HEK293 (cell line): ENCODE results near the gene CNPY4.
A peak's percentile ranks its signal among the peaks of the same experiment; 100 is the strongest.

ENCODE experiments used
- ELK4 ChIP-seq: IDR thresholded peaks from 2 replicates; pipeline ENCODE4 v1.6.1; 2011; ENCODE audit warnings: mild to moderate bottlenecking, low read depth, low read length, borderline replicate concordance
- GLIS2 ChIP-seq: fragments of 450-650 bp; formaldehyde crosslinking; IDR thresholded peaks from 2 replicates; pipeline ENCODE4 v1.5.1; 2016; ENCODE audit warnings: missing biosample characterization, missing genetic modification characterization
- KLF7 ChIP-seq: fragments of 450-650 bp; formaldehyde crosslinking; IDR thresholded peaks from 2 replicates; pipeline ENCODE4 v1.5.1; 2016; ENCODE audit warnings: missing biosample characterization, missing genetic modification characterization, borderline replicate concordance
- KLF8 ChIP-seq: fragments of 450-650 bp; formaldehyde crosslinking; IDR thresholded peaks from 2 replicates; pipeline ENCODE4 v1.5.1; 2016; ENCODE audit warnings: missing biosample characterization, missing genetic modification characterization
- MYNN ChIP-seq: fragments of 450-650 bp; formaldehyde crosslinking; IDR thresholded peaks from 2 replicates; pipeline ENCODE4 v1.5.1; 2016; ENCODE audit warnings: missing biosample characterization, missing genetic modification characterization, borderline replicate concordance
- OSR2 ChIP-seq: fragments of 450-650 bp; formaldehyde crosslinking; IDR thresholded peaks from 2 replicates; pipeline ENCODE4 v1.5.1; 2016; ENCODE audit warnings: missing biosample characterization, missing genetic modification characterization
- OVOL3 ChIP-seq: fragments of 450-650 bp; formaldehyde crosslinking; IDR thresholded peaks from 2 replicates; pipeline ENCODE4 v1.5.1; 2016; ENCODE audit warnings: missing biosample characterization, missing genetic modification characterization
- TCF7L2 ChIP-seq: IDR thresholded peaks from 2 replicates; pipeline ENCODE4 v1.6.1; 2011; ENCODE audit warnings: low read depth, mild to moderate bottlenecking, inconsistent platforms, low read length, moderate library complexity, borderline replicate concordance
- YY2 ChIP-seq: fragments of 450-650 bp; formaldehyde crosslinking; IDR thresholded peaks from 2 replicates; pipeline ENCODE4 v1.5.1; 2016; ENCODE audit warnings: missing biosample characterization, missing genetic modification characterization
- ZBTB17 ChIP-seq: fragments of 450-650 bp; formaldehyde crosslinking; IDR thresholded peaks from 2 replicates; pipeline ENCODE4 v1.5.1; 2016; ENCODE audit warnings: missing biosample characterization, missing genetic modification characterization
- ZBTB20 ChIP-seq: fragments of 450-650 bp; formaldehyde crosslinking; IDR thresholded peaks from 2 replicates; pipeline ENCODE4 v1.5.1; 2016; ENCODE audit warnings: missing biosample characterization, missing genetic modification characterization
- ZBTB21 ChIP-seq: fragments of 450-650 bp; formaldehyde crosslinking; IDR thresholded peaks from 2 replicates; pipeline ENCODE4 v1.5.1; 2017; ENCODE audit warnings: missing biosample characterization, missing genetic modification characterization
- ZBTB7A ChIP-seq: fragments of 450-650 bp; formaldehyde crosslinking; IDR thresholded peaks from 2 replicates; pipeline ENCODE4 v1.5.1; 2016; ENCODE audit warnings: low read depth, missing biosample characterization, missing genetic modification characterization
- ZIC2 ChIP-seq: fragments of 450-650 bp; formaldehyde crosslinking; IDR thresholded peaks from 2 replicates; pipeline ENCODE4 v1.5.1; 2016; ENCODE audit warnings: missing biosample characterization, missing genetic modification characterization
- ZNF2 ChIP-seq: fragments of 450-650 bp; formaldehyde crosslinking; IDR thresholded peaks from 2 replicates; pipeline ENCODE4 v1.5.1; 2016; ENCODE audit warnings: missing biosample characterization, missing genetic modification characterization
- ZNF404 ChIP-seq: fragments of 450-650 bp; formaldehyde crosslinking; IDR thresholded peaks from 2 replicates; pipeline ENCODE4 v1.5.1; 2017; ENCODE audit warnings: missing biosample characterization, missing genetic modification characterization
- ZNF514 ChIP-seq: fragments of 450-650 bp; formaldehyde crosslinking; IDR thresholded peaks from 2 replicates; pipeline ENCODE4 v1.5.1; 2016; ENCODE audit warnings: missing biosample characterization, missing genetic modification characterization
- ZNF518A ChIP-seq: fragments of 450-650 bp; formaldehyde crosslinking; conservative IDR thresholded peaks from 2 replicates; pipeline ENCODE4 v1.5.1; 2016; ENCODE audit warnings: low read depth, missing biosample characterization, missing genetic modification characterization
- ZNF529 ChIP-seq: fragments of 450-650 bp; formaldehyde crosslinking; IDR thresholded peaks from 2 replicates; pipeline ENCODE4 v1.5.1; 2017; ENCODE audit warnings: missing genetic modification characterization, missing biosample characterization; ENCODE audit not compliant: insufficient replicate concordance
- ZNF544 ChIP-seq: fragments of 450-650 bp; formaldehyde crosslinking; IDR thresholded peaks from 2 replicates; pipeline ENCODE4 v1.5.0; 2017; ENCODE audit warnings: missing biosample characterization, missing genetic modification characterization
- ZNF549 ChIP-seq: fragments of 450-650 bp; IDR thresholded peaks from 2 replicates; pipeline ENCODE4 v1.5.1; 2018; ENCODE audit warnings: missing biosample characterization, missing genetic modification characterization, mild to moderate bottlenecking, inconsistent platforms, moderate library complexity
- ZNF600 ChIP-seq: fragments of 450-650 bp; formaldehyde crosslinking; IDR thresholded peaks from 2 replicates; pipeline ENCODE4 v1.5.1; 2016; ENCODE audit warnings: missing biosample characterization, missing genetic modification characterization
- ZNF624 ChIP-seq: fragments of 450-650 bp; formaldehyde crosslinking; IDR thresholded peaks from 2 replicates; pipeline ENCODE4 v1.5.1; 2017; ENCODE audit warnings: missing biosample characterization, missing genetic modification characterization
- ZNF639 ChIP-seq: fragments of 450-650 bp; formaldehyde crosslinking; IDR thresholded peaks from 2 replicates; pipeline ENCODE4 v1.5.1; 2016; ENCODE audit warnings: missing biosample characterization, missing genetic modification characterization
- ZNF791 ChIP-seq: fragments of 450-650 bp; formaldehyde crosslinking; IDR thresholded peaks from 2 replicates; pipeline ENCODE4 v1.5.1; 2016; ENCODE audit warnings: missing biosample characterization, missing genetic modification characterization
- ZXDB ChIP-seq: fragments of 450-650 bp; formaldehyde crosslinking; IDR thresholded peaks from 2 replicates; pipeline ENCODE4 v1.5.1; 2016; ENCODE audit warnings: missing biosample characterization, missing genetic modification characterization
- TF ChIP-seq, protein P1 (sequence below): fragments of 450-650 bp; IDR thresholded peaks from 2 replicates; pipeline ENCODE4 v1.5.1; 2018; ENCODE audit warnings: missing biosample characterization, missing genetic modification characterization
- TF ChIP-seq, protein P2 (sequence below): fragments of 450-650 bp; formaldehyde crosslinking; IDR thresholded peaks from 2 replicates; pipeline ENCODE4 v1.5.1; 2016; ENCODE audit warnings: missing biosample characterization, missing genetic modification characterization

The CNPY4 gene

DNA sequence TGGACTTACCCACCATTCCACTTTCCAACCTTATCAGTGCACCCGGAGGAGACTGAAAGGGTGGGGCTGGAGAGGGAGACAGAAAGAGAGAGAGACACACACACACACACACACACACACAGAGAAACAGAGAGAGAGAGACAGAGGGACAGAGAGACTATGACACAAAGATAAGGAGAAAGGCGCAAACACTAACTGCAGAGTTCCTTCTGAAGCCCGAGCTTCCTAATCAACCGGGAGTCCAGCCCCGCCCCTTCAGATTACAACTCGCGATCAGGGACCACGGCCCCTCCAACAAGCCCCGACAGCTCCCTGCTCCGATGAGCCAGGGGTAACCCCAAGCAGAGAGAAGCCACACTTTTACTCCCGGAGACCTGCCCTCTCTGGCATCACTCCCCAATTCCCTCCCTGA lies 48.5 kb downstream of the CNPY4 start (continued):
- TF ChIP-seq ZNF639 (peak; percentile 51), ZBTB17 (tag by site-specific recombination) (no peak), ZBTB21 (tag by site-specific recombination) (0 out of 2 replicates have a peak, but pooled peaks have one; percentile 17), KLF7 (tag by site-specific recombination) (peak; percentile 98), KLF8 (peak; percentile 85), ELK4 (no peak), OSR2 (tag by site-specific recombination) (peak; percentile 40; the same call in 1 of the 2 replicates), OVOL3 (no peak), ZNF549 (tag by site-specific recombination) (no peak), TCF7L2 (no peak), ZNF404 (tag by site-specific recombination) (no peak), ZNF514 (no peak), ZBTB7A (tag by site-specific recombination) (peak; percentile 77; the same call in 1 of the 2 replicates), ZBTB20 (tag by site-specific recombination) (peak; percentile 55; the same call in 1 of the 2 replicates), MYNN (no peak; the same call in 1 of the 2 replicates), GLIS2 (tag by site-specific recombination) (peak; percentile 77; the same call in 1 of the 2 replicates), ZNF600 (tag by site-specific recombination) (0 out of 2 replicates have a peak, but pooled peaks have one; percentile 32), ZIC2 (tag by site-specific recombination) (no peak), ZNF2 (tag by site-specific recombination) (peak; percentile 39; the same call in 1 of the 2 replicates), ZNF624 (tag by site-specific recombination) (peak; percentile 16; the same call in 1 of the 2 replicates), ZNF544 (tag by site-specific recombination) (no peak), ZNF518A (0 out of 2 replicates have a peak, but pooled peaks have one; percentile 14), ZXDB (tag by site-specific recombination) (peak; percentile 84), YY2 (tag by site-specific recombination) (peak; percentile 34; the same call in 1 of the 2 replicates), ZNF791 (tag by site-specific recombination) (0 out of 2 replicates have a peak, but pooled peaks have one; percentile 24), ZNF529 (tag by site-specific recombination) (no peak)
- TF ChIP-seq, protein P1, sequence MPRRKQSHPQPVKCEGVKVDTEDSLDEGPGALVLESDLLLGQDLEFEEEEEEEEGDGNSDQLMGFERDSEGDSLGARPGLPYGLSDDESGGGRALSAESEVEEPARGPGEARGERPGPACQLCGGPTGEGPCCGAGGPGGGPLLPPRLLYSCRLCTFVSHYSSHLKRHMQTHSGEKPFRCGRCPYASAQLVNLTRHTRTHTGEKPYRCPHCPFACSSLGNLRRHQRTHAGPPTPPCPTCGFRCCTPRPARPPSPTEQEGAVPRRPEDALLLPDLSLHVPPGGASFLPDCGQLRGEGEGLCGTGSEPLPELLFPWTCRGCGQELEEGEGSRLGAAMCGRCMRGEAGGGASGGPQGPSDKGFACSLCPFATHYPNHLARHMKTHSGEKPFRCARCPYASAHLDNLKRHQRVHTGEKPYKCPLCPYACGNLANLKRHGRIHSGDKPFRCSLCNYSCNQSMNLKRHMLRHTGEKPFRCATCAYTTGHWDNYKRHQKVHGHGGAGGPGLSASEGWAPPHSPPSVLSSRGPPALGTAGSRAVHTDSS (tag by site-specific recombination) = no peak
- TF ChIP-seq, protein P2, sequence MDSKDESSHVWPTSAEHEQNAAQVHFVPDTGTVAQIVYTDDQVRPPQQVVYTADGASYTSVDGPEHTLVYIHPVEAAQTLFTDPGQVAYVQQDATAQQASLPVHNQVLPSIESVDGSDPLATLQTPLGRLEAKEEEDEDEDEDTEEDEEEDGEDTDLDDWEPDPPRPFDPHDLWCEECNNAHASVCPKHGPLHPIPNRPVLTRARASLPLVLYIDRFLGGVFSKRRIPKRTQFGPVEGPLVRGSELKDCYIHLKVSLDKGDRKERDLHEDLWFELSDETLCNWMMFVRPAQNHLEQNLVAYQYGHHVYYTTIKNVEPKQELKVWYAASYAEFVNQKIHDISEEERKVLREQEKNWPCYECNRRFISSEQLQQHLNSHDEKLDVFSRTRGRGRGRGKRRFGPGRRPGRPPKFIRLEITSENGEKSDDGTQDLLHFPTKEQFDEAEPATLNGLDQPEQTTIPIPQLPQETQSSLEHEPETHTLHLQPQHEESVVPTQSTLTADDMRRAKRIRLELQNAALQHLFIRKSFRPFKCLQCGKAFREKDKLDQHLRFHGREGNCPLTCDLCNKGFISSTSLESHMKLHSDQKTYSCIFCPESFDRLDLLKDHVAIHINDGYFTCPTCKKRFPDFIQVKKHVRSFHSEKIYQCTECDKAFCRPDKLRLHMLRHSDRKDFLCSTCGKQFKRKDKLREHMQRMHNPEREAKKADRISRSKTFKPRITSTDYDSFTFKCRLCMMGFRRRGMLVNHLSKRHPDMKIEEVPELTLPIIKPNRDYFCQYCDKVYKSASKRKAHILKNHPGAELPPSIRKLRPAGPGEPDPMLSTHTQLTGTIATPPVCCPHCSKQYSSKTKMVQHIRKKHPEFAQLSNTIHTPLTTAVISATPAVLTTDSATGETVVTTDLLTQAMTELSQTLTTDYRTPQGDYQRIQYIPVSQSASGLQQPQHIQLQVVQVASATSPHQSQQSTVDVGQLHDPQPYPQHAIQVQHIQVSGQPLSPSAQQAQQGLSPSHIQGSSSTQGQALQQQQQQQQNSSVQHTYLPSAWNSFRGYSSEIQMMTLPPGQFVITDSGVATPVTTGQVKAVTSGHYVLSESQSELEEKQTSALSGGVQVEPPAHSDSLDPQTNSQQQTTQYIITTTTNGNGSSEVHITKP (tag by site-specific recombination) = peak; percentile 94
